GM19193 (cell line): ENCODE measurements around the gene GPR83.

ENCODE experiments used
- POLR2A ChIP-seq: IDR thresholded peaks from 4 replicates; pipeline ENCODE4 v1.6.1; 2011; ENCODE audit not compliant: insufficient read depth, insufficient read length; ENCODE audit errors: extremely low read depth

GPR83 gene

DNA sequence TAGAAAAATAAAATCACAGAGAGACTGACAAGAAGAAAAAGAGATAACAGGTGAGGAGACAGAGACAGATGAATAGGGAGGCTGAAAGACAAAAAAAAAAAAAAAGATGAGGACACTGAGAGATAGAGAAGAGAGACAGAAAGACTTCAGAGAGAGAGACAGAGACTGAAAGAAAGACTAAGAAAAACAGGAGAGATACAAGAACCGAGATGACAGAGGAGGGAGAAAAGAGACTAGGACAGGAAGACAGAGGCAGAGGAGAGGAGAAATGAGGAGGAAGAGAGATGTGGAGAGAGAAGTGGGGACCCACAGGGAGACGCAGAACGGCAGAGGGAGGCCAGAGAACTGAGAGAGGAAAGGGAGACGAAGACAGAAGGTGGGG, 771 bp downstream of the GPR83 start:
- no peak for TF ChIP-seq POLR2A

DNA sequence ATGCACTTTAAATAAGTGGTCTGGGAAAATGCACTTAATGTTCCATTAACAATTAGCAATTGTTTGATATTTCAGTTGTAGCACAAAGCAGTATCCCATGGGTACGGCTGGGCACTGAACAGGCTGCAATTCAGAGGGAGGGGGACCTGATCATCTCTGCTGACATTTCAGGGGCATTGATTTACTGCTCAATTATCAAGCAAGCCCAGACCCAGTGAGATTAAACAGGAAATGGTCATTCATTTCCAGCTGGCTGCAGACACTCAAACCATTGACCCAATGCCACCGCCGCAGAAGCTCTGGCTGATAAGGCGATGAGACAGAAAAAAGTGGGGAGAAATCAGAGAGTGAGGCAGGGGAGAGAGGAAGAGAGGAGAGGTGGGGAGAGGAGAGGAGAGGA, 1.2 kb downstream of the GPR83 start:
- TF ChIP-seq POLR2A, result no peak

DNA sequence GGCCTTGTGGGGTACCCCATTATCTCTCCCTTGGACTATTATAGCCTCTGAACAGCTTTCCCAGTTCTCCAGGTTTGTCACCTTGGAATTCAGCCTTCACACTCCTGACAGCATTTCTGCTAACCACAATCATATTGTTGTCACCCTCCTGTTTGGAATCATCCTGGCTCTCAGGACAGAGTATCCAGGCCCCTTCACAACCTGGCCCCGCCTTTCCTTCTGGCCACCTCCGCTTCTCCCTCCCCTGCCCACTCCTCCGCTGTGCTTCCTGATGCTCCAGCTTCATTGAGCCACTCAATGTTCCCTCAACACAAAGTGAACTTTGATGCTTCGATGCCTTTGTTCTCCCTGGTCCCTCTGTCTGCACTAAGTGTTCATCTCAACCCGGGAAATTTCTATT, 3.1 kb downstream of the GPR83 start:
- TF ChIP-seq POLR2A, result no peak

DNA sequence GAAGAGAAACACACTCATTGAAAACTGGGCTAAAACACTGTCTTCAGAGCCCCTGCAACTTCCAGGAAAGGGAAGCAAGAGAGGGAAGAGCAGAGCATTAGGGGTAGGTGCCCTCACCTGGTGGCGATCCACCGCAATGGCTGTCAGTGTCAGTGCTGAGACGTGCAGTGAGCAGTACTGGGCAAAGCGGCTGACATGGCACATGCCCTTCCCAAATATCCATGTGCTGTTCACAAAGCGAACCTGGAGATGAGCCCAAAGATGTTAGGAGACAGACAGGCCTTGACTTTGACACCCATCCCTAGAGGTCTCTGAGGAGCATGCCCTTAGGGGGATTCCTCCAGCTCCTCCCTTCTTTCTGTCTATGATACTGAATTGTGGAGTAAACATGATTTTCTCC, 4.9 kb downstream of the GPR83 start:
- TF ChIP-seq POLR2A, result no peak

DNA sequence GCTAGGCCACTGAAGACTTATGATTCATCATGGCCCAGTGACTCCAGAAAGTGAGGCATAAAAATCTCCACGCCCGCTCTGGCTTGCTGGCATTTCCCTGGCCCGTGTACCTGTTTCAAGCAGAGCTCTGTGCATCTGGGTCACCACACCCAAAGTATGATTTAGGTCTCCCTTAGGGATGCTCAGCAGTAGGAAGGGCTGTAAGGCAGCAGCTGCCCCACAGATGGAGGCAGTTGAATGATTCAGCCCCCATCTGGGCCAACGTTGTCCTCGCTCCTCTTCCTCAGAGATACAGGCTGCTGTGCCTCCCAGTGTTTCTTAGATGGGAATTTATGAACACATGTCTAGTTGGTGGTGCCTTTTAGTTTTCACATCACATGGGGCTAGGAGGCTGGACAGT, 21.6 kb downstream of the GPR83 start:
- TF ChIP-seq POLR2A, result no peak

DNA sequence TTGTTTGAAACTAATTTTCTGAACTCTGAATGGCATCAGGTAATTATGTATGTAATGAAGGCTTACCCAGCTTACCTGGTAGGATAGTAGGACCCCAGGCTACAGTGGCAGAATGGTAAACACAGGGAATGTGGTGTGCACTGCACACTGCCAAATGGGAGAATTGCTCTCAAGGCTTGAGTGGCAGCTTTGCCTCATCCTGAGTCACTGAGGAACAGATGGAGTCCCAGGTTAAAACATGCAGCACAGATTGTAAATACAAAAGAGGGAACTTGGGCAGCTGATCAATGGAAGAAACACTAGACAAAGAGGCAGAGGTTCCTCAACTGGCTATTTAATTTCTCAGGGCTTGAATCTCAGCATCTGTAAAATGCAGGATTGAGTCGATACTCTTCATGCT, 24.4 kb downstream of the GPR83 start:
- TF ChIP-seq POLR2A, result no peak

DNA sequence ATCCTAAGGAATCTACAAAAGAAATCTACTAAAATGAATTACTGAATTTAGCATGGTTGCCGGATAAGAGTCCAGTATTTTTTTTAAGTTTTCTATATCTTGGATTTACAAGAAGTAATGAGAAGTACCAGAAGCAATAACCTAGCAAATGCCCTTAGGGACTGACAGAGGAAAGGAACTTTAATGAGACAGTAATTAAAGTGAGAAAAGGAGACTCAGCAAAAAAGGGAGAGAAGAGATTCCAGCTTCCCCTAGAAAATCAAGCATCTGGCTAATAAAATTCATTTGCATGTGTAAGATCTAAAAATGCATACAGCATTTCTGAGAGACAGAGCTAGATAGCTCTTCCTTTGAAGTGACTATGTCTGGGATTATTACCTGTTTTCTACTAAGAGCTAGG, 57.7 kb downstream of the GPR83 start:
- no peak for TF ChIP-seq POLR2A

DNA sequence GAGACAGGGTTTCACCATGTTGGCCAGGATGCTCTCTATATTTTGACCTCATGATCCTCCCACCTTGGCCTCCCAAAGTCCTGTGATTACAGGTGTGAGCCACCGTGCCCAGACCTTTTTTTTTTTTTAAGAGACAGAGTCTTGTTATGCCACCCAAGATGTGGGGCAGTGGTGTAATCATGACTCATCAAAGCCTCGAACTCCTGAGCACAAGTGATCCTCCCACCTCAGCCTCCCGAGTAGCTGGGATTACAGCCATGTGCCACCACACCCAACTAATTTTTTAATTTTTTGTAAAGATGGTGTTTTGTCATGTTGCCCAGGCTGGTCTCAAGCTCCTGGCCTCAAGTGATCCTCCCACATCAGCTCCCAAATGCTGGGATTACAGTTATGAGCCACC, 59.0 kb downstream of the GPR83 start:
- no peak for TF ChIP-seq POLR2A

DNA sequence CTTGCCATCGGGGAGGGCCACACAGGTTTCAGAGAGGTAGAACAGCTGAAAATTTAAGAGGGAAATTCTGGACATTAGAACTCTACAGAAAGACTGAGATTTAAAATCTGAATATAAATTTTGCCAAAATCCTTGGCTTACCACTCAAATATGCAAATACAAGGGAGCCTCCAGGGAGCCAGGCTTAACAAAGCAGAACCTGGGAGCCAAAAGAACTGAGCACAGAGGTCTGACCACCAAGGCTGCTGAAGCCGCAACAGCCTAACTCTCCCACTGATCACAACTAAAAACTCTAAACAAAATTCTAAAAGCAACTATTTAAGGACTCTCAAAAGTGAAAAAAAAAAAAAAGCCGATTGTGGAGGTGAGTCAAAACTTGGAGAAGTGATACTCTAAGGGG, 62.6 kb downstream of the GPR83 start:
- no peak for TF ChIP-seq POLR2A

DNA sequence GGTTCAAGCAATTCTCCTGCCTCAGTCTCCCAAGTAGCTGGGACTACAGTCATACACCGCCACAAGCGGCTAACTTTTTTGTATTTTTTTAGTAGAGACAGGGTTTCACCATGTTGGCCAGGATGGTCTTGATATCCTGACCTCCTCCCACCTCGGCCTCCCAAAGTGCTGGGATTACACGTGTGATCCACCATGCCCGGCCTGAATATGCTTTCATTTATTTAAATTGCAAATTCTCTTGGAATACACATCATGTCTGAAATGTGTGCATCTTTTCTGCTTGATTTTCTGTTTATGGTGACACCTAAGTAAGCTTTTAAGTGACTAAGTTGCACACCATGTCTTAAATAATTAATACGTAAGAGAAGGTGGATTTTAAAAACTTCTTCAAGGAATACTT, 65.2 kb downstream of the GPR83 start:
- no peak for TF ChIP-seq POLR2A

DNA sequence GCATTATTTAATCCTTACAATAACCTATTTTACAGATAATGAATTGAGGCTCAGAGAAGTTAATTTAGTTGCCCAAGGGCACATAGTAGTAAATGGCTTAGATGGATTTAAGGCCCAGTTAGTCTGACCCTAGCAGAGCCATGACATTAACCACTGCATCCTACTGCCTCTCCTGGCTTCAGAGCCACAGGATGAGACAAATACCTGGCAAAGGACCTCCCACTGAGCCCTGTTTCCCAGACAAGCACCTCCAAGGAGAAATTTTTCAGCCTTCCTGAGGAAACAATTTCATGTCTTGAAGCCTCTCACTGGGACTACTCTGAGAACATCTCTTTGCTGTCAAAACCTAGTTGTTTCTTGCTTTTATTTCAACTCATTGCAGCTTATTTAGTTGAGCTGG, 68.4 kb downstream of the GPR83 start:
- no peak for TF ChIP-seq POLR2A

DNA sequence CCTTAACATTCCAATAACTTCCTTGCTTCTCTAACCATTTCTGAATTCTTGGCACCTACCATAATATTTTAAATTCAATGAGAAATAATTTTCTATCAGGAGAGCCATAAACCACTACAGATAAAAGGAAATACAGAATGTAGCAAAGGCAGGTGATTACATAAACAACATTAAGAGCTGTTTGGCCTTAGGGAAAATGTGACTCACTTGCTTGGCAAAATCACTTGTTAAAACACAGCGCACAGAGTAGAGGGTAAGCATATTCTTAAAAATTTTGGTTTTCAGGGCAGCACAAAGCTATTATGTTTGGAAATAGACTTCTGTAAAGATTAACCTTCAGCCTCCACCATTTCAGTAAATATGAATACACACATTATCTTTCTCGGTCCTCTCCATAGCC, 70.4 kb downstream of the GPR83 start:
- no peak for TF ChIP-seq POLR2A

DNA sequence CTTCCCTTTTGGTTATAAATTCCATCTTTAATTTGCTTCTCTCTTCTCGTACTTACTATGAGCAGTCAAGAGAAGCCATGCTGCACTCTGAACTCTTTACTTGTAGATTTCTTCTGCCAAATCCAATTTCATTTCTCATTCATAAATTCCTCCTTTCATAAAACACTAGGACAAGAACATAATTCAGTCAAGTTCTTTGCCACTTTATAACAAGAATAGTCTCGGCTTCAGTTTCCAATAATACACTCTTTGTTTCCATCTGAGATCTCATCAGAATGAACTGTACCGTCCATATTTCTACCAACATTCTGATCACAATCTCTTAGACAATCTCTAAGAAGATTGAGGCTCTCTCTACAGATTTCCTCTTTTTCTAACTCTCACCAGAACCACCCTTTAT, 71.7 kb downstream of the GPR83 start:
- no peak for TF ChIP-seq POLR2A

DNA sequence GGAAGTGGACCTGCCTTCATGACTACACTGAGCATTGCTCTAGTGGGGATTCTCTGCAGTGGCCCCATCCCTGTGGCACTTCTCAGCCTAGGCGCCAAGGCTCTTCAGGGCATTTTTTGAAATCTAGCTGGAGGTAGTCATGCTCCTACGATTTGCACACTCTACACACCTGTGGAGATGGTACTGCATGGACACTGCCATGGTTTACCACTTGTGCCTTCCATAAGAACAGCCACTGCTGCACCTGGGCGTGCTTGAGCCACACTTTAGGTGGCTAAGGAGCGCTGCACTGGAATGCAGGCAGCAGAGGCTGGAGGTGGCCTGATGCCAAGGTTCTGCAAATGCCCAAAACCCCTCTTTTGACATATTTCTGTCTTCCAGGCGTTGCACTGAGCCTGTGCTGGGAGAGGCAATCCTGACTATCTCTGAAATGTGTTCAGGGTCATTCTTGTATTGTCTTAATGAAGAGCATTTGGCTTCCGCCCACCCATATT, 72.6 kb downstream of the GPR83 start:
- TF ChIP-seq POLR2A, result no peak
